SK-N-MC (cell line): Measurements from ENCODE around the gene CLCA4.

Source experiments
- EZH2 ChIP-seq: fragments of 200-600 bp; sonication (generic); IDR thresholded peaks from one replicate; pipeline ENCODE4 v1.6.1; 2017; ENCODE audit warnings: antibody characterized with exemption
- FOXP2 ChIP-seq: optimal IDR thresholded peaks from 2 replicates; pipeline ENCODE3; 2011; ENCODE audit warnings: mild to moderate bottlenecking, moderate library complexity; ENCODE audit not compliant: insufficient read depth; ENCODE audit errors: extremely low read length, control extremely low read depth
- POLR2AphosphoS5 ChIP-seq: IDR thresholded peaks from 2 replicates; pipeline ENCODE4 v1.6.1; 2012; ENCODE audit warnings: mild to moderate bottlenecking, low read depth, low read length, borderline replicate concordance

GRCh38 chr1:86583032-86583431 is 36.2 kb downstream of the CLCA4 start:
- TF ChIP-seq POLR2AphosphoS5 (no peak), EZH2 (no peak), FOXP2 (no peak)
